Naive thymus-derived CD4-positive, alpha-beta T cell (primary cell): ENCODE measurements around the gene NRXN3. TPM values are rescaled to one million over a fixed set of nuclear protein-coding genes. Genes with fewer than 3 reads are reported as not detected.

Experiments used
- ATAC-seq: fragments of 150-1000 bp; cut with Tn5 transposase; 2 replicates; pipeline ENCODE4 v1.10.0; 2021; ENCODE audit warnings: mild to moderate bottlenecking, moderate library complexity
- CTCF ChIA-PET: fragments of 350-600 bp; sonication (Branson Sonifier 250); formaldehyde crosslinking; loops from one replicate; lab custom pipeline; 2021; ENCODE audit warnings: antibody characterized with exemption; lab: Charles Lee
- POLR2A ChIA-PET: fragments of 350-600 bp; sonication (Branson Sonifier 250); formaldehyde crosslinking; loops from one replicate; lab custom pipeline; 2021; ENCODE audit warnings: antibody characterized with exemption, inconsistent platforms; lab: Charles Lee
- DNase-seq, 9 donors: peaks; one replicate each; pipeline versions ENCODE4 v3.0.0 to v3.0.0-alpha.2; 2020 to 2022; ENCODE audit warnings: mixed read lengths in 1 of 9
- H3K27ac ChIP-seq: one replicate; pipeline ENCODE4 v1.7.0; 2013; ENCODE audit warnings: mild to moderate bottlenecking, low read depth, low read length, moderate library complexity
- H3K27me3 ChIP-seq, 2 donors: one replicate each; pipeline ENCODE4 v1.7.0; 2013; ENCODE audit warnings: low read length in 2 of 2, mild to moderate bottlenecking in 2 of 2, moderate library complexity in 2 of 2; ENCODE audit not compliant: control insufficient read depth in 2 of 2, insufficient read depth in 2 of 2
- H3K36me3 ChIP-seq, 3 experiments: 1 replicate in 2 of 3; 2 replicates in 1 of 3; pipeline ENCODE4 v1.7.0; 2013; ENCODE audit warnings: low read length in 3 of 3, mild to moderate bottlenecking in 3 of 3, moderate library complexity in 1 of 3; ENCODE audit not compliant: insufficient read depth in 3 of 3, control insufficient read depth in 2 of 3
- H3K4me1 ChIP-seq, 2 donors: one replicate each; pipeline ENCODE4 v1.7.0; 2013; ENCODE audit warnings: low read length in 2 of 2, mild to moderate bottlenecking in 2 of 2, moderate library complexity in 1 of 2; ENCODE audit not compliant: control insufficient read depth in 2 of 2, insufficient read depth in 2 of 2
- H3K4me3 ChIP-seq: 2 replicates; pipeline ENCODE4 v1.7.0; 2013; ENCODE audit warnings: mild to moderate bottlenecking, low read length
- H3K9me3 ChIP-seq, 3 experiments: 1 replicate in 2 of 3; 2 replicates in 1 of 3; pipeline ENCODE4 v1.7.0; 2013; ENCODE audit warnings: low read length in 3 of 3; ENCODE audit not compliant: control insufficient read depth in 2 of 3
- H3K27ac Mint-ChIP-seq, 9 donors: one replicate each; pipeline ENCODE4 v1.8.0; 2020 to 2022; ENCODE audit warnings: mixed read lengths in 9 of 9, mild to moderate bottlenecking in 8 of 9, moderate library complexity in 5 of 9, inconsistent platforms in 2 of 9
- H3K27me3 Mint-ChIP-seq, 5 donors: one replicate each; pipeline ENCODE4 v1.8.0; 2021 to 2022; ENCODE audit warnings: mixed read lengths in 5 of 5, mild to moderate bottlenecking in 1 of 5
- H3K36me3 Mint-ChIP-seq, 5 donors: one replicate each; pipeline ENCODE4 v1.8.0; 2020 to 2022; ENCODE audit warnings: mixed read lengths in 5 of 5, mild to moderate bottlenecking in 3 of 5, inconsistent platforms in 1 of 5
- H3K4me1 Mint-ChIP-seq, 7 donors: one replicate each; pipeline ENCODE4 v1.8.0; 2020 to 2022; ENCODE audit warnings: mixed read lengths in 7 of 7, mild to moderate bottlenecking in 3 of 7, inconsistent platforms in 1 of 7
- H3K4me3 Mint-ChIP-seq, 10 donors: one replicate each; pipeline ENCODE4 v1.8.0; 2020 to 2022; ENCODE audit warnings: mild to moderate bottlenecking in 10 of 10, mixed read lengths in 10 of 10, moderate library complexity in 6 of 10, inconsistent platforms in 2 of 10
- H3K9me3 Mint-ChIP-seq, 11 donors: one replicate each; pipeline ENCODE4 v1.8.0; 2020 to 2022; ENCODE audit warnings: mixed read lengths in 11 of 11, mild to moderate bottlenecking in 4 of 11, inconsistent platforms in 1 of 11, moderate library complexity in 1 of 11
- intact Hi-C, 2 donors: fragments of 100-400 bp; cut with micrococcal nuclease; formaldehyde crosslinking; loops; one replicate each; pipeline ENCODE4 v1.15.1; 2023
- polyA plus RNA-seq, 2 donors: library from polyadenylated mRNA; unstranded; fragments of 300-500 nt; fragmentation: Illumina TruSeq; gene quantifications; one replicate each; pipeline ENCODE4 v1.2.3, GENCODE V29; 2021
- total RNA-seq, 6 experiments: library from RNA in 5 of 6; stranded (reverse) in 5 of 6; gene quantifications; 1 replicate in 5 of 6; 2 replicates in 1 of 6; pipeline ENCODE4 v1.2.3 and lab custom pipeline; 2021 to 2026

NRXN3 gene
- total and polyA plus RNA-seq, 7 experiments from 2014 or later, result not detected

DNA sequence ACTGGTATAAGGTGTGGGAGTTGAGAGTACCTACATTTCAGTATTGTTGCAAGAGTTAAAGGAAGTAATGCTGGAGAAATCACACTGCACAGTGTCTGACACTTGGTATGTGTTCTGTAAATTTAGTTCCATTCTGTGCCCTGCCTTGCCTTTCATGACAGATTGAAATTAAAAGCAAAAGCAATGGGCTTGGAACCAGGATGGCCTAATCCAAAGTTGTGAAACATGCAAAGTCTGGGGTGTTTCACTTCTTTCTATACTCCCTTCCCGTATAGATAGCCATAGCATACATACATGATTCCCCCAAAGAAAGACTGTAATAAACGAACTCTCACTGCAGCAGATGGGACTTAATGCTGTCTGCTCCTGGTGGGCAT is 281.1 kb downstream of the NRXN3 start:
- Histone ChIP-seq H3K9me3 (no peaks in the 10 kb centered on the region), H3K27me3 (no peaks in the 10 kb centered on the region), H3K27ac (no peak overlapping the region), H3K36me3 (no peaks in the 10 kb centered on the region), H3K4me1 (no peaks in the 10 kb centered on the region), H3K4me3 (no peak overlapping the region)
- Mint-ChIP-seq H3K4me3 (no peak overlapping the region), H3K27me3 (peaks cover 0 to 17% (median 3%) of the 10 kb centered on the region in 5 donors), H3K9me3 (peaks cover 0 to 10% (median 2%) of the 10 kb centered on the region in 11 donors), H3K27ac (no peak overlapping the region), H3K4me1 (no peaks in the 10 kb centered on the region), H3K36me3 (no peaks in the 10 kb centered on the region)
- POLR2A ChIA-PET, result no interaction called here
- CTCF ChIA-PET, result no interaction called here
- no peak for ATAC-seq
- DNase-seq, result no peak
- intact Hi-C loops, result no loop called here

DNA sequence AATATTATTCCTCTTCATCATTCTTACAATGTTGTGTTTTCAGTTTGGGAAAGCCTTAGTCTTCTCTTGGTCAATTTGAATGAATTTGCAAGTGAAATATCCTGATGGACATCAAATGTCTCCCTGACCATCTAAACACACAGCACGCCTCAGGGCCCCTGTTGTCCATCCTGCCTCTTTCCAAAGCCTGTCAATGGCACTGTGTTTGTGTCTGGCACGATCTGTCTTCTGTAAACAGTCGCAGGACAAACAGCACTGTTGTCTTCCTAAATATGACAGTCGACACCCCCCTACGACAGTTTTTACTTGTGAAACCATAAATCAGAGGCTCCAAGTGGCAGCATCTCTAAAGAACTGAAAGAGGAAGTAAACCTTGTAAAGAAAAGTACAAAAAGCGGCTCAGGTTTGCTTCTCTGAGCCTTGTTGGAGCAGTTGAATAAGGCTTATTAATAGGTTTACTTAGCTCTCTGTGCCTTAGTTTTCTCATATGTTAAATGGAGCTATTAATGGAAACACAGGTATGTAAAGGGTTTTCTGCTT is 285.8 kb downstream of the NRXN3 start:
- H3K4me3 Mint-ChIP-seq, result no peak overlapping the region
- no peaks in the 10 kb centered on the region for H3K36me3 Mint-ChIP-seq
- no peaks in the 10 kb centered on the region for H3K4me1 Mint-ChIP-seq
- no peaks in the 10 kb centered on the region for H3K9me3 ChIP-seq
- H3K27me3 Mint-ChIP-seq, result peaks cover 0 to 5% (median 0%) of the 10 kb centered on the region in 5 donors
- ATAC-seq (no peak), DNase-seq (no peak)
- no peaks in the 10 kb centered on the region for H3K36me3 ChIP-seq
- H3K4me1 ChIP-seq, result no peaks in the 10 kb centered on the region
- no peaks in the 10 kb centered on the region for H3K27me3 ChIP-seq
- no peak overlapping the region for H3K4me3 ChIP-seq
- intact Hi-C loops, result no loop called here
- H3K27ac ChIP-seq, result no peak overlapping the region
- ChIA-PET CTCF (no interaction called here), POLR2A (no interaction called here)
- H3K9me3 Mint-ChIP-seq, result peaks cover 0 to 9% (median 4%) of the 10 kb centered on the region in 11 donors
- no peak overlapping the region for H3K27ac Mint-ChIP-seq

DNA sequence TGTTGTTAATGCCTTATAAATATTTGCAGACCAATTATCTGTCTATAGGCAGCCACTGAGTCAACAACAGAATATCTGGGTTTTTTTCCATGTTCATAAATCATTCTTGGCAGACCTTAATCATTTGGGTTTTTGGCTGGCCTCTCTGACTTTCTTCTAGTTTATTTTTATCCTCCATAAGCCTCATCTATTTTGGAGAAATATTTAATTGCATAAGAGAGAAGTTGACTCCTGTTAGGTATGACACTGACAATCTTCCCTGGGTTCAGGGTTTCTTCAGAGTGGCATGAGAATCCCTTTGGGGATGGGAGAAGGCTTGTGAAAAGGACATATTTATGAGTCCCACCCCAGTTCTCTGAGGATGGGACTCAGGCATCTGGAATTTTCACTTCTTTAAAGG is 299.8 kb downstream of the NRXN3 start:
- Mint-ChIP-seq H3K4me3 (no peak overlapping the region), H3K36me3 (peaks cover 0 to 3% (median 0%) of the 10 kb centered on the region in 5 donors), H3K27me3 (peaks cover 0 to 9% (median 5%) of the 10 kb centered on the region in 5 donors), H3K4me1 (no peaks in the 10 kb centered on the region), H3K27ac (no peak overlapping the region), H3K9me3 (peaks cover 0 to 16% (median 5%) of the 10 kb centered on the region in 11 donors)
- ATAC-seq (no peak), DNase-seq (no peak)
- POLR2A ChIA-PET, result no interaction called here
- H3K27ac ChIP-seq, result no peak overlapping the region
- no peaks in the 10 kb centered on the region for H3K36me3 ChIP-seq
- H3K4me1 ChIP-seq, result no peaks in the 10 kb centered on the region
- no peaks in the 10 kb centered on the region for H3K9me3 ChIP-seq
- no peak overlapping the region for H3K4me3 ChIP-seq
- H3K27me3 ChIP-seq, result no peaks in the 10 kb centered on the region
- CTCF ChIA-PET, result no interaction called here
- intact Hi-C loops, result no loop called here

DNA sequence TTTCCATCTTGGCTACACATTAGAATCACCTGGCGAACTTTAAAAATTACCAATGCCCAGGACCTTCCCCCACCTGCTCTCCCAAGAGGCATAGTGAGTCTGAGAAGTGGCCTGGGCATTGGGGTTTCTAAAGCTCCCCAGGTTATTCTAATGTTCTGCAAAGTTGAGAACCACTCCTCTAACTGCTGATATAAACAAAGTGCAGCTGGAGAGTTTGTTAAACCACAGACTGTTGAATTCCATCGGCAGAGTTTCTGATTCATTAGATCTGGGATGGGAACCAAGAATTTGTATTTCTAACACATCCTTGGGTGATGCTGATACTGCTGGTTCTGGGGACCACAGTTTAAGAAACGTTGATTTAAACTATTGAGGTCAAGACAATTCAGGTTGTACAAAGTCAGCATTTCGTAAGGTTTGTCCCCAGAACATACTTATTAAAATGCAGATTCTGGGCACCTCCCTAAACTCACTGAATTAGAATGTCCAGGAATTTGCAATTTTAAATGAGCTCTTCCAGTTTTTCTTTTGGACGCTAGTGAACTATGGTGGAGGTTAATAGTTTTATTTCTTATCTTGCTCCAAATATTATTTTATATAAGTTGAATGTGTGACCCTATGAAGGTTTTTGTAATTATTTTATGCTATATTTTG is 309.1 kb downstream of the NRXN3 start:
- no peaks in the 10 kb centered on the region for H3K4me1 ChIP-seq
- no peaks in the 10 kb centered on the region for H3K4me1 Mint-ChIP-seq
- CTCF ChIA-PET, result no interaction called here
- H3K9me3 Mint-ChIP-seq, result peaks cover 0 to 3% (median 0%) of the 10 kb centered on the region in 11 donors
- no peak overlapping the region for H3K4me3 Mint-ChIP-seq
- no peak overlapping the region for H3K27ac ChIP-seq
- H3K36me3 Mint-ChIP-seq, result no peaks in the 10 kb centered on the region
- POLR2A ChIA-PET, result no interaction called here
- no peaks in the 10 kb centered on the region for H3K36me3 ChIP-seq
- H3K27ac Mint-ChIP-seq, result no peak overlapping the region
- no peak overlapping the region for H3K4me3 ChIP-seq
- ATAC-seq, result no peak
- H3K27me3 Mint-ChIP-seq, result peaks cover 0 to 9% (median 2%) of the 10 kb centered on the region in 5 donors
- no peaks in the 10 kb centered on the region for H3K27me3 ChIP-seq
- no peaks in the 10 kb centered on the region for H3K9me3 ChIP-seq
- intact Hi-C loops, result no loop called here
- no peak for DNase-seq

DNA sequence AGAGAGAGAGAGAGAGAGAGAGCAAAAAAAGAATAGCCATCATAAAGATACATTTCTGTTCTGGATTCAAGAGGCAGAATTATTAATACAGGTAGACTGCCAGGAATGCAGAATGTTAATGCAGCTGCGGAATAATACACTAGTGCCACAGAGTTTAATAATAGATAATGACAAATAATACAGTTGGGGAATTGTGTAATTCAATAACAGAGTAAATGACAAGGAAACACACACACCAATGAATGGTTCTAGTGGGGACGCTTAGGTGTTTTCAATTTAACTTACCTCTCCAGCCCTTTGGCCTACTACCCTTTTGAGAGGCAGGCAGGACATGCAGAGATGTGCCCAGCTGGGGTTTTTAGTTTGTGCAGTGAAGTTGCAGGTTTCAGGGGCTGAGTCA is 313.9 kb downstream of the NRXN3 start:
- POLR2A ChIA-PET, result no interaction called here
- CTCF ChIA-PET, result no interaction called here
- no peak for ATAC-seq

DNA sequence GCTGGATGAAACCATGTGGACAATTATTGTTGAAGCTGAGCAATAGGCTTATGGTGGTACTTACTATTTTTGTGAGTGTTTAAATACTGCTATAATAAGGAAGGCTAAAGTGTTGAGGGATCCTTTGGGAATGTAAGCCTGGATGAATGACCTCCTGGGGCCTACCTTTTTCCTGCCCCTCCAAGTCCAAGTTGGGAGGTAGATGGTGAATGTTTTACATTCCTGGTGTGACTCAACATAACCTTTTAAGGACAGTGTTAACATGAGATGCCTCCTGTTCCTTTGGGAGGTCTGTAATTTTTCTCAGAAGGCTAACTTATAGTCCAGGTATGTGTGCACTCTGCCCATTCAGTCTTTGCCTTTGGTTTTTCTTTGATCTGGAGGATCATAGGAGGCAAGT is 315.9 kb downstream of the NRXN3 start:
- Mint-ChIP-seq H3K36me3 (no peaks in the 10 kb centered on the region), H3K27me3 (peaks cover 0 to 6% (median under 1%) of the 10 kb centered on the region in 5 donors), H3K4me3 (no peak overlapping the region), H3K27ac (no peak overlapping the region), H3K9me3 (peaks cover 0 to 2% (median 0%) of the 10 kb centered on the region in 11 donors), H3K4me1 (no peaks in the 10 kb centered on the region)
- H3K4me3 ChIP-seq, result no peak overlapping the region
- H3K27ac ChIP-seq, result no peak overlapping the region
- no peaks in the 10 kb centered on the region for H3K36me3 ChIP-seq
- no peaks in the 10 kb centered on the region for H3K9me3 ChIP-seq
- no peaks in the 10 kb centered on the region for H3K27me3 ChIP-seq
- H3K4me1 ChIP-seq, result no peaks in the 10 kb centered on the region
- POLR2A ChIA-PET, result no interaction called here
- CTCF ChIA-PET, result no interaction called here
- DNase-seq, result no peak
- ATAC-seq, result no peak
- intact Hi-C loops, result no loop called here

More for the DNA sequence above, 313.9 kb downstream of the NRXN3 start:
- Mint-ChIP-seq H3K27me3 (peaks cover 0 to 9% (median 4%) of the 10 kb centered on the region in 5 donors), H3K4me1 (no peaks in the 10 kb centered on the region), H3K4me3 (no peak overlapping the region), H3K36me3 (no peaks in the 10 kb centered on the region), H3K9me3 (peaks cover 0 to 3% (median 0%) of the 10 kb centered on the region in 11 donors), H3K27ac (no peak overlapping the region)
- Histone ChIP-seq H3K4me1 (no peaks in the 10 kb centered on the region), H3K4me3 (no peak overlapping the region), H3K27me3 (no peaks in the 10 kb centered on the region), H3K36me3 (no peaks in the 10 kb centered on the region), H3K9me3 (no peaks in the 10 kb centered on the region), H3K27ac (no peak overlapping the region)
- intact Hi-C loops, result no loop called here
- no peak for DNase-seq

DNA sequence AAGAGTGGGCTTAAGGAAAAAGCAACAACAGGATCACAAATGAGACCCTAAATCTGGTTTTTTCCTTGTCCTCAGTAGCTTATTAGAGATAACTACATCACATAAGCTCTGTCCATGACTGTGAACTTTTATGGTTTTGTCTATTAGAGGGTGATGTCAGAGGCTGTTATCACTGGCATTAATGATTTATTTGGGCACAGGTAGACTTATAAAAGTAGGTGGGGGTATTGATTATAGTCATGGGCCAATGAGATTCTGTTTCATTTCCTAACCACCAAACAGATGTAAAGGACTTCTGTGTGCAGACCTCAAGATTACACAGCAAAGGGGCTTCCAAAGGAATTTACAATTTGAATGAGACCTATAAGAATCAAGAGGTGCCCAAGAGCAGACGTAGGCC is 316.4 kb downstream of the NRXN3 start:
- Mint-ChIP-seq H3K4me3 (no peak overlapping the region), H3K9me3 (peaks cover 0 to 2% (median 0%) of the 10 kb centered on the region in 11 donors), H3K4me1 (no peaks in the 10 kb centered on the region), H3K27me3 (peaks cover 0 to 6% (median 0%) of the 10 kb centered on the region in 5 donors), H3K36me3 (no peaks in the 10 kb centered on the region), H3K27ac (no peak overlapping the region)
- CTCF ChIA-PET, result no interaction called here
- no peaks in the 10 kb centered on the region for H3K4me1 ChIP-seq
- no peak overlapping the region for H3K4me3 ChIP-seq
- H3K27me3 ChIP-seq, result no peaks in the 10 kb centered on the region
- H3K36me3 ChIP-seq, result no peaks in the 10 kb centered on the region
- H3K27ac ChIP-seq, result no peak overlapping the region
- POLR2A ChIA-PET, result no interaction called here
- no peaks in the 10 kb centered on the region for H3K9me3 ChIP-seq
- no peak for ATAC-seq
- no peak for DNase-seq
- intact Hi-C loops, result no loop called here
